HEK293 (cell line): ENCODE data around the gene PSD2.

Experiments used
- CTCF ChIA-PET: fragments of 350-600 bp; formaldehyde crosslinking; extraction: SDS; loops from one replicate; lab custom pipeline; 2021; ENCODE audit warnings: antibody characterized with exemption; lab: Yijun Ruan, JAX
- POLR2A ChIA-PET: fragments of 300-600 bp; formaldehyde crosslinking; extraction: SDS; loops from one replicate; lab custom pipeline; 2020; ENCODE audit warnings: antibody characterized with exemption, inconsistent platforms; lab: Yijun Ruan, JAX
- H3K27ac ChIP-seq: fragments of 200-500 bp; sonication (Bioruptor generic); 2 replicates; pipeline ENCODE4 v1.5.1; 2014; ENCODE audit warnings: low read depth, low read length, control low read depth, inconsistent platforms; ENCODE audit errors: extremely low read depth
- H3K36me3 ChIP-seq, 2 experiments: fragments of 200-500 bp in 1 of 2; sonication (Bioruptor generic) in 1 of 2; 1 replicate in 1 of 2; 2 replicates in 1 of 2; pipeline ENCODE4 v1.5.1; 2014 to 2017; ENCODE audit warnings: inconsistent platforms in 2 of 2, low read length in 2 of 2; ENCODE audit not compliant: control insufficient read depth in 2 of 2, insufficient read depth in 1 of 2
- H3K4me1 ChIP-seq: fragments of 200-500 bp; sonication (Bioruptor generic); 2 replicates; pipeline ENCODE4 v1.5.1; 2014; ENCODE audit warnings: mild to moderate bottlenecking, low read length, inconsistent platforms; ENCODE audit not compliant: control insufficient read depth, insufficient read depth
- H3K4me3 ChIP-seq: 2 replicates; pipeline ENCODE4 v1.5.1; 2011; ENCODE audit warnings: low read depth, mild to moderate bottlenecking, control low read depth, low read length, moderate library complexity
- H3K9me3 ChIP-seq: fragments of 200-500 bp; sonication (Bioruptor generic); 2 replicates; pipeline ENCODE4 v1.5.1; 2014; ENCODE audit warnings: low read depth, low read length, inconsistent platforms; ENCODE audit not compliant: control insufficient read depth, insufficient read depth
- REPIN1 ChIP-seq: fragments of 450-650 bp; formaldehyde crosslinking; IDR thresholded peaks from 2 replicates; pipeline ENCODE4 v1.5.1; 2017; ENCODE audit warnings: missing biosample characterization, missing genetic modification characterization, low read depth
- ZFP69B ChIP-seq: fragments of 450-650 bp; formaldehyde crosslinking; IDR thresholded peaks from 2 replicates; pipeline ENCODE4 v1.5.1; 2016; ENCODE audit warnings: missing biosample characterization, missing genetic modification characterization
- ZIC2 ChIP-seq: fragments of 450-650 bp; formaldehyde crosslinking; IDR thresholded peaks from 2 replicates; pipeline ENCODE4 v1.5.1; 2016; ENCODE audit warnings: missing biosample characterization, missing genetic modification characterization
- ZNF112 ChIP-seq: fragments of 450-650 bp; formaldehyde crosslinking; IDR thresholded peaks from 2 replicates; pipeline ENCODE4 v1.5.0; 2017; ENCODE audit warnings: missing biosample characterization, missing genetic modification characterization
- ZNF311 ChIP-seq: fragments of 450-650 bp; formaldehyde crosslinking; IDR thresholded peaks from 2 replicates; pipeline ENCODE4 v1.5.1; 2017; ENCODE audit warnings: missing biosample characterization, missing genetic modification characterization, borderline replicate concordance
- ZNF394 ChIP-seq: fragments of 450-650 bp; formaldehyde crosslinking; IDR thresholded peaks from 2 replicates; pipeline ENCODE4 v1.5.1; 2016; ENCODE audit warnings: missing biosample characterization, missing genetic modification characterization, mild to moderate bottlenecking, moderate library complexity, borderline replicate concordance
- ZNF837 ChIP-seq: fragments of 450-650 bp; formaldehyde crosslinking; IDR thresholded peaks from 2 replicates; pipeline ENCODE4 v1.5.1; 2016; ENCODE audit warnings: missing biosample characterization, missing genetic modification characterization
- TF ChIP-seq, protein P1 (sequence below): fragments of 450-650 bp; formaldehyde crosslinking; IDR thresholded peaks from 2 replicates; pipeline ENCODE4 v1.5.1; 2016; ENCODE audit warnings: missing biosample characterization, missing genetic modification characterization, borderline replicate concordance
- TF ChIP-seq, protein P2 (sequence below): IDR thresholded peaks from 2 replicates; pipeline ENCODE4 v1.6.1; 2011; ENCODE audit warnings: mild to moderate bottlenecking, low read depth, low read length, borderline replicate concordance
- TF ChIP-seq, protein P3 (sequence below): fragments of 450-650 bp; formaldehyde crosslinking; IDR thresholded peaks from 2 replicates; pipeline ENCODE4 v1.5.1; 2016; ENCODE audit warnings: missing biosample characterization, missing genetic modification characterization
- TF ChIP-seq, protein P4 (sequence below): fragments of 450-650 bp; formaldehyde crosslinking; conservative IDR thresholded peaks from 2 replicates; pipeline ENCODE4 v1.5.1; 2016; ENCODE audit warnings: low read depth, missing biosample characterization, missing genetic modification characterization
- TF ChIP-seq, protein P5 (sequence below): fragments of 450-650 bp; IDR thresholded peaks from 2 replicates; pipeline ENCODE4 v1.5.1; 2018; ENCODE audit warnings: missing biosample characterization, mild to moderate bottlenecking, missing genetic modification characterization
- TF ChIP-seq, protein P6 (sequence below): fragments of 450-650 bp; formaldehyde crosslinking; IDR thresholded peaks from 2 replicates; pipeline ENCODE4 v1.5.1; 2016; ENCODE audit warnings: missing biosample characterization, missing genetic modification characterization
- TF ChIP-seq, protein P7 (sequence below): fragments of 450-650 bp; formaldehyde crosslinking; IDR thresholded peaks from 2 replicates; pipeline ENCODE4 v1.5.1; 2016; ENCODE audit warnings: missing biosample characterization, missing genetic modification characterization
- TF ChIP-seq, protein P8 (sequence below): fragments of 450-650 bp; formaldehyde crosslinking; IDR thresholded peaks from 2 replicates; pipeline ENCODE4 v1.5.1; 2016; ENCODE audit warnings: missing biosample characterization, missing genetic modification characterization

PSD2 gene

DNA sequence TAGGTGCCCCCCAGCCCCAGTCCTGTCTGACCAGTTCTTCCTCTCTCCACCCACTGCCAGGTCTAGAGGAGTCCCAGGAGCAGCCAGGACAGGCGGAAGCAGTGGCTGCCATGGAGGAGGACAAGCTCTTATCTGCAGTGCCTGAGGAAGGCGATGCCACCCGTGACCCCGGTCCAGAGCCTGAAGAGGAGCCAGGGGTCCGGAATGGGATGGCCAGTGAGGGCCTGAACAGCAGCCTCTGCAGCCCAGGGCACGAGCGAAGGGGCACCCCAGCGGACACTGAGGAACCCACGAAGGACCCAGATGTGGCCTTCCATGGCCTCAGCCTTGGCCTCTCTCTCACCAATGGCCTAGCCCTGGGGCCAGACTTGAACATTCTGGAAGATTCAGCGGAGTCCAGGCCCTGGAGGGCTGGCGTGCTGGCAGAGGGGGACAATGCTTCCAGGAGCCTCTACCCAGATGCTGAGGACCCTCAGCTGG is 13.8 kb downstream of the PSD2 start:
- no peaks in the 10 kb centered on the region for H3K9me3 ChIP-seq
- ChIA-PET CTCF (interaction anchor here (0.5 to 1.0 kb wide), 5 partner anchors 18 to 159 kb away, joined by 3 to 4 read pairs (median 3); no protein-coding TSS in a partner anchor), POLR2A (no interaction called here)
- no peak overlapping the region for H3K4me3 ChIP-seq
- H3K27ac ChIP-seq, result no peak overlapping the region
- H3K4me1 ChIP-seq, result no peaks in the 10 kb centered on the region
- H3K36me3 ChIP-seq, result no peaks in the 10 kb centered on the region
- TF ChIP-seq, protein P1, sequence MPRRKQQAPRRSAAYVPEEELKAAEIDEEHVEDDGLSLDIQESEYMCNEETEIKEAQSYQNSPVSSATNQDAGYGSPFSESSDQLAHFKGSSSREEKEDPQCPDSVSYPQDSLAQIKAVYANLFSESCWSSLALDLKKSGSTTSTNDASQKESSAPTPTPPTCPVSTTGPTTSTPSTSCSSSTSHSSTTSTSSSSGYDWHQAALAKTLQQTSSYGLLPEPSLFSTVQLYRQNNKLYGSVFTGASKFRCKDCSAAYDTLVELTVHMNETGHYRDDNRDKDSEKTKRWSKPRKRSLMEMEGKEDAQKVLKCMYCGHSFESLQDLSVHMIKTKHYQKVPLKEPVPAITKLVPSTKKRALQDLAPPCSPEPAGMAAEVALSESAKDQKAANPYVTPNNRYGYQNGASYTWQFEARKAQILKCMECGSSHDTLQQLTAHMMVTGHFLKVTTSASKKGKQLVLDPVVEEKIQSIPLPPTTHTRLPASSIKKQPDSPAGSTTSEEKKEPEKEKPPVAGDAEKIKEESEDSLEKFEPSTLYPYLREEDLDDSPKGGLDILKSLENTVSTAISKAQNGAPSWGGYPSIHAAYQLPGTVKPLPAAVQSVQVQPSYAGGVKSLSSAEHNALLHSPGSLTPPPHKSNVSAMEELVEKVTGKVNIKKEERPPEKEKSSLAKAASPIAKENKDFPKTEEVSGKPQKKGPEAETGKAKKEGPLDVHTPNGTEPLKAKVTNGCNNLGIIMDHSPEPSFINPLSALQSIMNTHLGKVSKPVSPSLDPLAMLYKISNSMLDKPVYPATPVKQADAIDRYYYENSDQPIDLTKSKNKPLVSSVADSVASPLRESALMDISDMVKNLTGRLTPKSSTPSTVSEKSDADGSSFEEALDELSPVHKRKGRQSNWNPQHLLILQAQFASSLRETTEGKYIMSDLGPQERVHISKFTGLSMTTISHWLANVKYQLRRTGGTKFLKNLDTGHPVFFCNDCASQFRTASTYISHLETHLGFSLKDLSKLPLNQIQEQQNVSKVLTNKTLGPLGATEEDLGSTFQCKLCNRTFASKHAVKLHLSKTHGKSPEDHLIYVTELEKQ (tag by site-specific recombination), result no peak
- TF ChIP-seq, protein P2, sequence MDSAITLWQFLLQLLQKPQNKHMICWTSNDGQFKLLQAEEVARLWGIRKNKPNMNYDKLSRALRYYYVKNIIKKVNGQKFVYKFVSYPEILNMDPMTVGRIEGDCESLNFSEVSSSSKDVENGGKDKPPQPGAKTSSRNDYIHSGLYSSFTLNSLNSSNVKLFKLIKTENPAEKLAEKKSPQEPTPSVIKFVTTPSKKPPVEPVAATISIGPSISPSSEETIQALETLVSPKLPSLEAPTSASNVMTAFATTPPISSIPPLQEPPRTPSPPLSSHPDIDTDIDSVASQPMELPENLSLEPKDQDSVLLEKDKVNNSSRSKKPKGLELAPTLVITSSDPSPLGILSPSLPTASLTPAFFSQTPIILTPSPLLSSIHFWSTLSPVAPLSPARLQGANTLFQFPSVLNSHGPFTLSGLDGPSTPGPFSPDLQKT, result no peak
- TF ChIP-seq, protein P3, sequence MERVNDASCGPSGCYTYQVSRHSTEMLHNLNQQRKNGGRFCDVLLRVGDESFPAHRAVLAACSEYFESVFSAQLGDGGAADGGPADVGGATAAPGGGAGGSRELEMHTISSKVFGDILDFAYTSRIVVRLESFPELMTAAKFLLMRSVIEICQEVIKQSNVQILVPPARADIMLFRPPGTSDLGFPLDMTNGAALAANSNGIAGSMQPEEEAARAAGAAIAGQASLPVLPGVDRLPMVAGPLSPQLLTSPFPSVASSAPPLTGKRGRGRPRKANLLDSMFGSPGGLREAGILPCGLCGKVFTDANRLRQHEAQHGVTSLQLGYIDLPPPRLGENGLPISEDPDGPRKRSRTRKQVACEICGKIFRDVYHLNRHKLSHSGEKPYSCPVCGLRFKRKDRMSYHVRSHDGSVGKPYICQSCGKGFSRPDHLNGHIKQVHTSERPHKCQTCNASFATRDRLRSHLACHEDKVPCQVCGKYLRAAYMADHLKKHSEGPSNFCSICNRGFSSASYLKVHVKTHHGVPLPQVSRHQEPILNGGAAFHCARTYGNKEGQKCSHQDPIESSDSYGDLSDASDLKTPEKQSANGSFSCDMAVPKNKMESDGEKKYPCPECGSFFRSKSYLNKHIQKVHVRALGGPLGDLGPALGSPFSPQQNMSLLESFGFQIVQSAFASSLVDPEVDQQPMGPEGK (tag by site-specific recombination), result no peak
- TF ChIP-seq ZNF112 (tag by site-specific recombination) (no peak), ZFP69B (tag by site-specific recombination) (no peak), ZNF394 (tag by site-specific recombination) (no peak), ZNF837 (tag by site-specific recombination) (no peak), REPIN1 (no peak), ZNF311 (no peak), ZIC2 (tag by site-specific recombination) (no peak)
- TF ChIP-seq, protein P4, sequence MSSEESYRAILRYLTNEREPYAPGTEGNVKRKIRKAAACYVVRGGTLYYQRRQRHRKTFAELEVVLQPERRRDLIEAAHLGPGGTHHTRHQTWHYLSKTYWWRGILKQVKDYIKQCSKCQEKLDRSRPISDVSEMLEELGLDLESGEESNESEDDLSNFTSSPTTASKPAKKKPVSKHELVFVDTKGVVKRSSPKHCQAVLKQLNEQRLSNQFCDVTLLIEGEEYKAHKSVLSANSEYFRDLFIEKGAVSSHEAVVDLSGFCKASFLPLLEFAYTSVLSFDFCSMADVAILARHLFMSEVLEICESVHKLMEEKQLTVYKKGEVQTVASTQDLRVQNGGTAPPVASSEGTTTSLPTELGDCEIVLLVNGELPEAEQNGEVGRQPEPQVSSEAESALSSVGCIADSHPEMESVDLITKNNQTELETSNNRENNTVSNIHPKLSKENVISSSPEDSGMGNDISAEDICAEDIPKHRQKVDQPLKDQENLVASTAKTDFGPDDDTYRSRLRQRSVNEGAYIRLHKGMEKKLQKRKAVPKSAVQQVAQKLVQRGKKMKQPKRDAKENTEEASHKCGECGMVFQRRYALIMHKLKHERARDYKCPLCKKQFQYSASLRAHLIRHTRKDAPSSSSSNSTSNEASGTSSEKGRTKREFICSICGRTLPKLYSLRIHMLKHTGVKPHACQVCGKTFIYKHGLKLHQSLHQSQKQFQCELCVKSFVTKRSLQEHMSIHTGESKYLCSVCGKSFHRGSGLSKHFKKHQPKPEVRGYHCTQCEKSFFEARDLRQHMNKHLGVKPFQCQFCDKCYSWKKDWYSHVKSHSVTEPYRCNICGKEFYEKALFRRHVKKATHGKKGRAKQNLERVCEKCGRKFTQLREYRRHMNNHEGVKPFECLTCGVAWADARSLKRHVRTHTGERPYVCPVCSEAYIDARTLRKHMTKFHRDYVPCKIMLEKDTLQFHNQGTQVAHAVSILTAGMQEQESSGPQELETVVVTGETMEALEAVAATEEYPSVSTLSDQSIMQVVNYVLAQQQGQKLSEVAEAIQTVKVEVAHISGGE (tag by site-specific recombination), result no peak
- TF ChIP-seq, protein P5, sequence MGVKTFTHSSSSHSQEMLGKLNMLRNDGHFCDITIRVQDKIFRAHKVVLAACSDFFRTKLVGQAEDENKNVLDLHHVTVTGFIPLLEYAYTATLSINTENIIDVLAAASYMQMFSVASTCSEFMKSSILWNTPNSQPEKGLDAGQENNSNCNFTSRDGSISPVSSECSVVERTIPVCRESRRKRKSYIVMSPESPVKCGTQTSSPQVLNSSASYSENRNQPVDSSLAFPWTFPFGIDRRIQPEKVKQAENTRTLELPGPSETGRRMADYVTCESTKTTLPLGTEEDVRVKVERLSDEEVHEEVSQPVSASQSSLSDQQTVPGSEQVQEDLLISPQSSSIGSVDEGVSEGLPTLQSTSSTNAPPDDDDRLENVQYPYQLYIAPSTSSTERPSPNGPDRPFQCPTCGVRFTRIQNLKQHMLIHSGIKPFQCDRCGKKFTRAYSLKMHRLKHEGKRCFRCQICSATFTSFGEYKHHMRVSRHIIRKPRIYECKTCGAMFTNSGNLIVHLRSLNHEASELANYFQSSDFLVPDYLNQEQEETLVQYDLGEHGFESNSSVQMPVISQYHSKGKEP, result no peak
- TF ChIP-seq, protein P6, sequence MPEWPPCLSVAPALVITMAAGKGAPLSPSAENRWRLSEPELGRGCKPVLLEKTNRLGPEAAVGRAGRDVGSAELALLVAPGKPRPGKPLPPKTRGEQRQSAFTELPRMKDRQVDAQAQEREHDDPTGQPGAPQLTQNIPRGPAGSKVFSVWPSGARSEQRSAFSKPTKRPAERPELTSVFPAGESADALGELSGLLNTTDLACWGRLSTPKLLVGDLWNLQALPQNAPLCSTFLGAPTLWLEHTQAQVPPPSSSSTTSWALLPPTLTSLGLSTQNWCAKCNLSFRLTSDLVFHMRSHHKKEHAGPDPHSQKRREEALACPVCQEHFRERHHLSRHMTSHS (tag by site-specific recombination), result no peak
- TF ChIP-seq, protein P7, sequence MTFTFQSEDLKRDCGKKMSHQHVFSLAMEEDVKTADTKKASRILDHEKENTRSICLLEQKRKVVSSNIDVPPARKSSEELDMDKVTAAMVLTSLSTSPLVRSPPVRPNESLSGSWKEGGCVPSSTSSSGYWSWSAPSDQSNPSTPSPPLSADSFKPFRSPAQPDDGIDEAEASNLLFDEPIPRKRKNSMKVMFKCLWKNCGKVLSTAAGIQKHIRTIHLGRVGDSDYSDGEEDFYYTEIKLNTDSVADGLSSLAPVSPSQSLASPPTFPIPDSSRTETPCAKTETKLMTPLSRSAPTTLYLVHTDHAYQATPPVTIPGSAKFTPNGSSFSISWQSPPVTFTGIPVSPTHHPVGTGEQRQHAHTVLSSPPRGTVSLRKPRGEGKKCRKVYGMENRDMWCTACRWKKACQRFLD, result no peak
- TF ChIP-seq, protein P8, sequence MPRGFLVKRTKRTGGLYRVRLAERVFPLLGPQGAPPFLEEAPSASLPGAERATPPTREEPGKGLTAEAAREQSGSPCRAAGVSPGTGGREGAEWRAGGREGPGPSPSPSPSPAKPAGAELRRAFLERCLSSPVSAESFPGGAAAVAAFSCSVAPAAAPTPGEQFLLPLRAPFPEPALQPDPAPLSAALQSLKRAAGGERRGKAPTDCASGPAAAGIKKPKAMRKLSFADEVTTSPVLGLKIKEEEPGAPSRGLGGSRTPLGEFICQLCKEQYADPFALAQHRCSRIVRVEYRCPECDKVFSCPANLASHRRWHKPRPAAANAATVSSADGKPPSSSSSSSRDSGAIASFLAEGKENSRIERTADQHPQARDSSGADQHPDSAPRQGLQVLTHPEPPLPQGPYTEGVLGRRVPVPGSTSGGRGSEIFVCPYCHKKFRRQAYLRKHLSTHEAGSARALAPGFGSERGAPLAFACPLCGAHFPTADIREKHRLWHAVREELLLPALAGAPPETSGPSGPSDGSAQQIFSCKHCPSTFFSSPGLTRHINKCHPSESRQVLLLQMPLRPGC, result no peak
